H1 (cell line): ENCODE measurements around the gene UNC79. TPM values are rescaled to one million over a fixed set of nuclear protein-coding genes. Genes with fewer than 3 reads are reported as not detected.

Experiments used
- CTCF ChIA-PET: fragments of 300-600 bp; sonication (Branson Sonifier 250); formaldehyde crosslinking; loops from one replicate; lab custom pipeline; 2021; ENCODE audit not compliant: partially characterized antibody; lab: Charles Lee
- POLR2A ChIA-PET: fragments of 300-600 bp; sonication (Branson Sonifier 250); formaldehyde crosslinking; loops from one replicate; lab custom pipeline; 2021; ENCODE audit warnings: inconsistent platforms; ENCODE audit not compliant: partially characterized antibody; lab: Charles Lee
- DNase-seq, 2 experiments: peaks; one replicate each; pipeline versions ENCODE4 v3.0.0 to v3.0.0-alpha.2; 2010 to 2022; ENCODE audit warnings: low spot score in 2 of 2, low read depth in 1 of 2, mixed read lengths in 1 of 2
- FAIRE-seq: peaks from 2 replicates; lab custom pipeline; 2011; peaks lifted over from hg19 to GRCh38; lab: Jason Lieb, UNC
- H2AFZ ChIP-seq: 2 replicates; pipeline ENCODE4 v1.8.1; 2012; ENCODE audit warnings: low read length, inconsistent platforms
- H2AK5ac ChIP-seq: 2 replicates; pipeline ENCODE4 v1.6.1; 2013; ENCODE audit warnings: low read depth, low read length
- H2BK120ac ChIP-seq: replicated peaks from 2 replicates; pipeline ENCODE3; 2013; ENCODE audit warnings: low read depth, low read length, inconsistent platforms
- H2BK12ac ChIP-seq: 2 replicates; pipeline ENCODE4 v1.6.1; 2013; ENCODE audit warnings: low read depth, low read length
- H2BK15ac ChIP-seq: 2 replicates; pipeline ENCODE4 v1.6.1; 2013; ENCODE audit warnings: low read length
- H2BK20ac ChIP-seq: 2 replicates; pipeline ENCODE4 v1.6.1; 2013; ENCODE audit warnings: low read length
- H2BK5ac ChIP-seq: 2 replicates; pipeline ENCODE4 v1.6.1; 2013; ENCODE audit warnings: low read depth, low read length
- H3K14ac ChIP-seq: 2 replicates; pipeline ENCODE4 v1.6.1; 2013; ENCODE audit warnings: inconsistent platforms; ENCODE audit not compliant: insufficient read length
- H3K18ac ChIP-seq: 2 replicates; pipeline ENCODE4 v1.6.1; 2013; ENCODE audit warnings: low read length; ENCODE audit errors: extremely low read depth
- H3K23ac ChIP-seq: 2 replicates; pipeline ENCODE4 v1.6.1; 2013; ENCODE audit warnings: inconsistent platforms; ENCODE audit not compliant: insufficient read length
- H3K23me2 ChIP-seq: 2 replicates; pipeline ENCODE4 v1.6.1; 2013; ENCODE audit warnings: low read depth, low read length
- H3K27ac ChIP-seq: 2 replicates; pipeline ENCODE4 v1.6.1; 2011; ENCODE audit warnings: low read depth, low read length, inconsistent platforms
- H3K27me3 ChIP-seq, 4 experiments: replicated peaks in 1 of 4; 1 replicate in 1 of 4; 2 replicates in 3 of 4; pipeline versions ENCODE4 v1.6.1 to v1.8.1; 2011 to 2013; ENCODE audit warnings: low read length in 3 of 4, mild to moderate bottlenecking in 3 of 4, inconsistent platforms in 2 of 4, mixed read lengths in 2 of 4, moderate library complexity in 1 of 4; ENCODE audit not compliant: control insufficient read depth in 3 of 4, insufficient read depth in 3 of 4; ENCODE audit errors: extremely low read depth in 1 of 4
- H3K36me3 ChIP-seq, 4 experiments: 2 replicates each; pipeline versions ENCODE4 v1.6.1 to v1.8.1; 2011 to 2013; ENCODE audit warnings: mild to moderate bottlenecking in 4 of 4, low read length in 3 of 4, moderate library complexity in 2 of 4, control low read depth in 1 of 4, inconsistent platforms in 1 of 4; ENCODE audit not compliant: insufficient read depth in 4 of 4, control insufficient read depth in 2 of 4
- H3K4ac ChIP-seq: replicated peaks from 2 replicates; pipeline ENCODE3; 2013; ENCODE audit warnings: low read length, low read depth, mixed read lengths, inconsistent platforms; ENCODE audit not compliant: insufficient read length
- H3K4me1 ChIP-seq, 4 experiments: replicated peaks in 1 of 4; 1 replicate in 1 of 4; 2 replicates in 3 of 4; pipeline versions ENCODE4 v1.6.1 to v1.8.1; 2011 to 2013; ENCODE audit warnings: low read length in 3 of 4, inconsistent platforms in 2 of 4, mixed read lengths in 1 of 4; ENCODE audit not compliant: insufficient read depth in 4 of 4, control insufficient read depth in 3 of 4
- H3K4me2 ChIP-seq, 2 experiments: 2 replicates each; pipeline versions ENCODE4 v1.6.1 to v1.8.1; 2011 to 2013; ENCODE audit warnings: low read depth in 2 of 2, low read length in 2 of 2, control low read depth in 1 of 2, inconsistent platforms in 1 of 2, mild to moderate bottlenecking in 1 of 2; ENCODE audit not compliant: insufficient read depth in 1 of 2
- H3K4me3 ChIP-seq, 4 experiments: fragments of 200-600, 300-600 bp in 1 of 4; sonication (generic), shearing (Covaris generic), sonication (Bioruptor Twin) in 1 of 4; 2 replicates each; pipeline versions ENCODE4 v1.5.1 to v1.8.1; 2011 to 2016; ENCODE audit warnings: low read length in 4 of 4, low read depth in 3 of 4, control low read depth in 2 of 4, inconsistent platforms in 2 of 4, mild to moderate bottlenecking in 2 of 4, mixed read lengths in 1 of 4, moderate library complexity in 1 of 4; ENCODE audit not compliant: insufficient read depth in 2 of 4; ENCODE audit errors: extremely low read depth in 1 of 4
- H3K56ac ChIP-seq: replicated peaks from 2 replicates; pipeline ENCODE3; 2013; ENCODE audit warnings: low read depth, mild to moderate bottlenecking, mixed read lengths, low read length, inconsistent platforms; ENCODE audit not compliant: insufficient read length
- H3K79me1 ChIP-seq: 2 replicates; pipeline ENCODE4 v1.6.1; 2013; ENCODE audit warnings: low read depth, low read length, control low read depth
- H3K79me2 ChIP-seq, 2 experiments: 2 replicates each; pipeline versions ENCODE4 v1.6.1 to v1.8.1; 2012 to 2013; ENCODE audit warnings: low read length in 2 of 2, mild to moderate bottlenecking in 2 of 2, inconsistent platforms in 1 of 2; ENCODE audit not compliant: insufficient read depth in 2 of 2, control insufficient read depth in 1 of 2
- H3K9ac ChIP-seq, 4 experiments: replicated peaks in 1 of 4; 1 replicate in 1 of 4; 2 replicates in 3 of 4; pipeline versions ENCODE4 v1.6.1 to v1.8.1; 2011 to 2013; ENCODE audit warnings: low read depth in 3 of 4, low read length in 3 of 4, control low read depth in 2 of 4, mild to moderate bottlenecking in 2 of 4, moderate library complexity in 2 of 4, inconsistent platforms in 1 of 4; ENCODE audit errors: extremely low read depth in 1 of 4
- H3K9me3 ChIP-seq, 2 experiments: 2 replicates each; pipeline versions ENCODE4 v1.6.1 to v1.8.1; 2012 to 2013; ENCODE audit warnings: mild to moderate bottlenecking in 2 of 2, moderate library complexity in 2 of 2, control low read depth in 1 of 2, inconsistent platforms in 1 of 2, low read depth in 1 of 2, low read length in 1 of 2, mixed read lengths in 1 of 2; ENCODE audit not compliant: insufficient read depth in 2 of 2
- H4K20me1 ChIP-seq, 2 experiments: replicated peaks in 1 of 2; 2 replicates each; pipeline versions ENCODE3 to v1.8.1; 2011 to 2013; ENCODE audit warnings: inconsistent platforms in 2 of 2, low read length in 2 of 2, mild to moderate bottlenecking in 1 of 2; ENCODE audit not compliant: insufficient read depth in 2 of 2, control insufficient read depth in 1 of 2
- H4K5ac ChIP-seq: 2 replicates; pipeline ENCODE4 v1.6.1; 2013; ENCODE audit warnings: low read length, low read depth, mixed read lengths, inconsistent platforms; ENCODE audit not compliant: insufficient read length
- H4K8ac ChIP-seq: 2 replicates; pipeline ENCODE4 v1.8.0; 2013; ENCODE audit warnings: mild to moderate bottlenecking, moderate library complexity, low read length, inconsistent platforms; ENCODE audit not compliant: insufficient read depth; ENCODE audit errors: extremely low read depth
- H4K91ac ChIP-seq: replicated peaks from 2 replicates; pipeline ENCODE3; 2013; ENCODE audit warnings: low read length, mixed read lengths, inconsistent platforms; ENCODE audit not compliant: insufficient read length
- BCL11A ChIP-seq, 2 experiments: IDR thresholded peaks; one replicate each; pipeline ENCODE4 v1.6.1; 2011; ENCODE audit warnings: low read depth in 2 of 2, low read length in 2 of 2, mild to moderate bottlenecking in 2 of 2
- CEBPB ChIP-seq: IDR thresholded peaks from 2 replicates; pipeline ENCODE4 v1.6.1; 2012; ENCODE audit warnings: low read depth, low read length
- GTF2F1 ChIP-seq: IDR thresholded peaks from 2 replicates; pipeline ENCODE4 v1.6.1; 2012; ENCODE audit warnings: low read depth, low read length, improper control_type of control experiment, borderline replicate concordance
- KDM1A ChIP-seq: fragments of 200-600, 300-600 bp; sonication (generic); IDR thresholded peaks from 2 replicates; pipeline ENCODE4 v1.7.1; 2016; ENCODE audit warnings: mild to moderate bottlenecking, low read length, borderline replicate concordance
- PHF8 ChIP-seq: fragments of 200-600 bp; sonication (generic); conservative IDR thresholded peaks from 2 replicates; pipeline ENCODE4 v1.7.1; 2012; ENCODE audit warnings: low read depth, mild to moderate bottlenecking, inconsistent platforms, low read length, moderate library complexity
- RXRA ChIP-seq: IDR thresholded peaks from 2 replicates; pipeline ENCODE4 v1.6.1; 2011; ENCODE audit warnings: low read depth, mild to moderate bottlenecking, low read length, moderate library complexity; ENCODE audit not compliant: insufficient read depth
- SIX5 ChIP-seq: IDR thresholded peaks from 2 replicates; pipeline ENCODE4 v1.6.1; 2011; ENCODE audit warnings: mild to moderate bottlenecking, low read depth, low read length
- SUZ12 ChIP-seq: fragments of 200-600 bp; sonication (generic); IDR thresholded peaks from 2 replicates; pipeline ENCODE4 v1.6.1; 2012; ENCODE audit warnings: mild to moderate bottlenecking, inconsistent platforms, low read length, moderate library complexity, mixed read lengths
- WGBS, 2 experiments: shearing (Covaris generic) in 1 of 2; methylation state at CpG; one replicate each; pipeline versions ENCODE4 v1.1.6 to v1.1.7; 2013 to 2015; ENCODE audit warnings: low lambda C conversion rate in 2 of 2, mixed read lengths in 2 of 2, inconsistent platforms in 1 of 2, low coverage in 1 of 2, missing lambda C conversion rate in 1 of 2; ENCODE audit not compliant: insufficient replicate concordance in 2 of 2, insufficient coverage in 1 of 2, insufficient read length in 1 of 2; ENCODE audit errors: extremely low coverage in 1 of 2, missing lambda C conversion rate in 1 of 2; 5-methylcytosine and 5-hydroxymethylcytosine counted together
- polyA plus RNA-seq, 7 experiments: library from polyadenylated mRNA; depleted of rRNA in 3 of 7; stranded (reverse) in 5 of 7; unstranded in 2 of 7; fragments of >200 nt in 5 of 7; fragments of 200-250 nt in 2 of 7; gene quantifications; 1 replicate in 5 of 7; 2 replicates in 1 of 7; 4 replicates in 1 of 7; pipeline versions ENCODE4 v1.2.1 to v1.2.3, GENCODE V29; 2011 to 2013; ENCODE audit warnings: missing spikeins in 2 of 7, mixed read lengths in 2 of 7
- total RNA-seq: library from RNA; stranded (reverse); fragmentation: NEBNext Ultra II Directional; extraction: Animal tissue kit (Norgen Biotek cat#: 25700); gene quantifications from 2 replicates; pipeline ENCODE4 v1.2.1, GENCODE V29; 2021

UNC79 gene
- total and polyA plus RNA-seq, 2 of the 8 experiments (the other 6 are each of a cell fraction or from before 2014, with no cell fraction given), result 1.8 to 2.3 TPM

GRCh38 chr14:93546642-93547041 lies 115.9 kb downstream of the UNC79 start:
- Histone ChIP-seq H3K18ac (no peak overlapping the region), H3K56ac (no peak overlapping the region), H3K4me1 (no peaks in the 10 kb centered on the region), H4K91ac (no peak overlapping the region), H3K23ac (no peak overlapping the region), H2AFZ (no peak overlapping the region), H2BK20ac (no peak overlapping the region), H3K14ac (no peak overlapping the region), H4K8ac (no peak overlapping the region), H3K27me3 (no peaks in the 10 kb centered on the region), H3K79me2 (no peaks in the 10 kb centered on the region), H3K79me1 (no peaks in the 10 kb centered on the region), H3K4me2 (no peak overlapping the region), H2BK15ac (no peak overlapping the region), H3K4me3 (no peak overlapping the region), H2BK12ac (no peak overlapping the region), H3K4ac (no peak overlapping the region), H3K9me3 (no peaks in the 10 kb centered on the region), H3K36me3 (no peaks in the 10 kb centered on the region), H2BK120ac (no peak overlapping the region), H4K20me1 (peaks cover 0 to 1% of the 10 kb centered on the region in 2 experiments), H3K27ac (no peak overlapping the region), H2BK5ac (no peak overlapping the region), H4K5ac (no peak overlapping the region), H3K23me2 (peaks cover 1% of the 10 kb centered on the region; the same call in 1 of the 2 replicates), H2AK5ac (no peak overlapping the region), H3K9ac (no peak overlapping the region)
- CTCF ChIA-PET, result interaction anchor here (1.1 to 3.4 kb wide), 5 partner anchors 10 to 433 kb away, joined by 3 to 15 read pairs (median 4); no protein-coding TSS in a partner anchor
- no peak for DNase-seq
- FAIRE-seq, result no peak
- TF ChIP-seq BCL11A (IDR thresholded peaks at IDR 0.05; ENCODE audit: low read depth in 2 of 2, low read length in 2 of 2) (no peak), SIX5 (no peak), RXRA (no peak), GTF2F1 (no peak), KDM1A (no peak), SUZ12 (no peak), CEBPB (no peak), PHF8 (no peak)
- POLR2A ChIA-PET, result no interaction called here
- whole genome bisulfite sequencing, 2 experiments, result 89% methylated on average over 1 of the region's 1 CpG; no CpG with 5 or more reads in 1 of the 2 experiments
